ENCODE measurements around the gene CCDC6.

GRCh38 chr10:59844436-59844835 lies 61.9 kb downstream of the CCDC6 start:
- no peak for TF ChIP-seq CTCF (IDR thresholded peaks at IDR 0.05; ENCODE audit: insufficient read depth, low read length, poor library complexity, severe bottlenecking)
- no peak for TF ChIP-seq EZH2phosphoT487 (conservative IDR thresholded peaks at IDR 0.05; ENCODE audit: low read length)
